BLaER1 treated with 17β-estradiol and CSF1 and Interleukin-3, amounts not matched to agents 10 nM and 100 nM (cell line): Measurements from ENCODE around the gene DGKG.

Source experiments
- H3K27ac ChIP-seq, 11 experiments: shearing (Covaris generic); formaldehyde crosslinking; 2 replicates each; pipeline ENCODE4 v1.8.1; 2022
- H3K27me3 ChIP-seq, 11 experiments: shearing (Covaris generic); formaldehyde crosslinking; 2 replicates each; pipeline ENCODE4 v1.8.1; 2022
- H3K36me3 ChIP-seq, 11 experiments: shearing (Covaris generic); formaldehyde crosslinking; 2 replicates each; pipeline ENCODE4 v1.8.1; 2022
- H3K4me1 ChIP-seq, 10 experiments: shearing (Covaris generic); formaldehyde crosslinking; 2 replicates each; pipeline ENCODE4 v1.8.1; 2022
- H3K4me2 ChIP-seq, 11 experiments: shearing (Covaris generic); formaldehyde crosslinking; 2 replicates each; pipeline ENCODE4 v1.8.1; 2022
- H3K4me3 ChIP-seq, 10 experiments: shearing (Covaris generic); formaldehyde crosslinking; 2 replicates each; pipeline ENCODE4 v1.8.1; 2022
- H3K9ac ChIP-seq, 11 experiments: shearing (Covaris generic); formaldehyde crosslinking; 2 replicates each; pipeline ENCODE4 v1.8.1; 2022
- H3K9me3 ChIP-seq, 11 experiments: shearing (Covaris generic); formaldehyde crosslinking; replicated peaks in 1 of 11; 2 replicates each; pipeline ENCODE4 v1.8.1; 2022
- H4K20me1 ChIP-seq, 11 experiments: shearing (Covaris generic); formaldehyde crosslinking; 2 replicates each; pipeline ENCODE4 v1.8.1; 2022
- Cebpa-rat ChIP-seq, 11 experiments: shearing (Covaris generic); IDR thresholded peaks; 2 replicates each; pipeline ENCODE4 v1.8.1; 2022

The DGKG gene

DNA sequence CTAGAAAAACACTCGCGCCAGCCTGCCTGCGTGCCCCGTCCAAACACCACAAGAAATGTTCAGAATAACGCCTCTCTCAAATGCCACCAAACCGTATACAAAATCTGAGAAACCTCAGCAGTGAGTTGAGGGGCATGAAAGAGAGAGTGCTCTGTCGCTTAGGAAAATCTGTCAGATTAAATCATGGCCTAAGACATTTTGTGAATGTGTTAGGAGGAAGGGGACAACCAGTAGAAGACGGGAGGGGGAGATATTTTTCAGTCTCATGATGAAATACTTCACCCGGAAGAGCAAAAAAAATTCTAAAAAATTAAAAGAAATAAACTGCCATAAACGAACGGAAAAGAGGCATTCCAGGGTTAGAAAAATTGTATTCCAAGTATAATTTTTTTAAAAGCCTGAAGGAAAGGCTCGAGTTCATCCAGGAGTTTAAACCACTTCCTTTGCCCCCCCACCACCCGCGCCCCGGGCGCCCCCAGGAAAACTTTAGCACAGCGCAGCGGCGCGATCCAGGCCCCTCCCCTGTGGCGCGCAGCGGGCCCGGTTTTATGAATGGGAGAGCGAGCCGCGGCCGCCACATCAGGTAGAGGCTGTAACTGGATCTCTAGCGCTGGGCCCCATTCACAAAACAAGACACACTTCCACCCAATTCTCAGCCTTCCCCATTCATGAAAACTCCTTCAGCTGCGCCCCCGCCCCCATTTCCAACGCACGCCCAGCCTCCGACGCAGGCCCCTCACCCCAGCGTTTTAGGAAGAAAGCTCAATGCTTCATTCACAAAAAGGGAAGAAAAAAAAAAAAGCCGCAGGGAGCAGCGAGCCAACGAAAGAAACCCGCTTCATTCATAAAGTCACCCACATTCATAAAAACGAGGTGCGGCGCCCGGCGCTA lies 254.6 kb downstream of the DGKG start:
- H3K9me3 ChIP-seq = no peaks in the 10 kb centered on the region
- H3K27me3 ChIP-seq = no peaks in the 10 kb centered on the region
- peak overlapping the region; percentile 76 to 99 (median 90) for H3K4me3 ChIP-seq
- peaks cover 0 to 30% (median 29%) of the 10 kb centered on the region in 11 experiments; a peak in 19 of 22 replicates for H3K36me3 ChIP-seq
- peak overlapping the region; percentile 82 to 92 (median 88) for H3K27ac ChIP-seq
- H3K9ac ChIP-seq = peak overlapping the region; percentile 85 to 97 (median 90)
- peaks cover 61 to 75% (median 68%) of the 10 kb centered on the region in 10 experiments for H3K4me1 ChIP-seq
- peaks cover 0 to 60% (median 21%) of the 10 kb centered on the region in 11 experiments; a peak in 11 of 22 replicates for H4K20me1 ChIP-seq
- peak overlapping the region; percentile 77 to 97 (median 88) for H3K4me2 ChIP-seq
- no peak for TF ChIP-seq Cebpa-rat (IDR thresholded peaks at IDR 0.05)

DNA sequence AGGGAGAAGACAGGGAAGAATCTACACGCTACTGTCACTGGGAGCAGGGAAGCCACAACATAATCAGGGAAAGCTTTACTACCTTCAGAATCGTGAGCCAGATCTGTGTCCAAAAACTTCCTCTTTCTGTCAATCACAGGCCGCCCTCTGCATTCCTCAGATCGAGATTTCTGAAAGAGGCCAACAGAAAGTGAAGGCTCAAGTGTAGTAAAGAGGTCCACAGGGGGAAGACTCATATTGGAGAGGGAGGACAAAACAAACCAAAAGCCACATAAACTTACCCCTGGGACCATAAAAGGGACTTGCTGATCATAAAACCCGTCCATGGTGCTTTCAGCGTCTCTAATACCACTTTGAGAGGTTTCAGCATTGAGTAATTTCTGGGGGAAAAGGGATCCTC lies 256.5 kb downstream of the DGKG start:
- H4K20me1 ChIP-seq = peaks cover 0 to 79% (median 24%) of the 10 kb centered on the region in 11 experiments; a peak in 11 of 22 replicates
- peak overlapping the region in 8 of 10 experiments; percentile 17 to 99 (median 81); a peak in 11 of 20 replicates for H3K4me3 ChIP-seq
- peak overlapping the region in 8 of 11 experiments; percentile 2 to 49 (median 38); a peak in 13 of 22 replicates for H3K27ac ChIP-seq
- H3K9me3 ChIP-seq = no peaks in the 10 kb centered on the region
- H3K36me3 ChIP-seq = peaks cover 0 to 50% (median 47%) of the 10 kb centered on the region in 11 experiments; a peak in 19 of 22 replicates
- H3K27me3 ChIP-seq = no peaks in the 10 kb centered on the region
- TF ChIP-seq Cebpa-rat (IDR thresholded peaks at IDR 0.05) = no peak
- H3K4me2 ChIP-seq = peak overlapping the region; percentile 77 to 97 (median 85)
- peaks cover 42 to 70% (median 53%) of the 10 kb centered on the region in 10 experiments for H3K4me1 ChIP-seq
- peak overlapping the region in 9 of 11 experiments; percentile 20 to 97 (median 55); a peak in 16 of 22 replicates for H3K9ac ChIP-seq

DNA sequence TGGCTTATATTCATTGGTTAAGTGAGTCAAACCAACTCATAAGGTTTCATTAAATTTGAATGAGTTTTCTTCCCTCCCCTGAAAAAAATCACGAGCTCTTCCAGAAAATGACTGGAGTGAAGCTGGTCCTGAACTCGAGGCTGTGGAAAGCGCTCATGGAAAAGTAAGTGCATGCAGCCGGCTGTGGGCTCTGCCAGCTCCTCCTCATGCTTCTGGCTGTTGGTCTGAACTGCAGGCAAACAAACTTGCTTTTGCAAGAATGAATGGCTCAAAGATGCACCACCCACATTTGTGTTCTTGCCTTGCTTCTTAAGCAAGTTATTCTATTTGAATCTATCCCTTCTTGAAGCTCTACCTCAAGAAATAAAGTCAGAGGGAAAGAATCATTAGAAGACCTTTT lies 259.3 kb downstream of the DGKG start:
- H3K9me3 ChIP-seq = no peaks in the 10 kb centered on the region
- H3K9ac ChIP-seq = no peak overlapping the region
- H3K27ac ChIP-seq = no peak overlapping the region
- no peak overlapping the region for H3K4me3 ChIP-seq
- no peaks in the 10 kb centered on the region for H3K27me3 ChIP-seq
- peaks cover 4 to 76% (median 61%) of the 10 kb centered on the region in 11 experiments; a peak in 19 of 22 replicates for H3K36me3 ChIP-seq
- peaks cover 0 to 100% (median 17%) of the 10 kb centered on the region in 11 experiments; a peak in 11 of 22 replicates for H4K20me1 ChIP-seq
- peaks cover 51 to 87% (median 71%) of the 10 kb centered on the region in 10 experiments for H3K4me1 ChIP-seq
- no peak for TF ChIP-seq Cebpa-rat (IDR thresholded peaks at IDR 0.05)
- no peak overlapping the region for H3K4me2 ChIP-seq

DNA sequence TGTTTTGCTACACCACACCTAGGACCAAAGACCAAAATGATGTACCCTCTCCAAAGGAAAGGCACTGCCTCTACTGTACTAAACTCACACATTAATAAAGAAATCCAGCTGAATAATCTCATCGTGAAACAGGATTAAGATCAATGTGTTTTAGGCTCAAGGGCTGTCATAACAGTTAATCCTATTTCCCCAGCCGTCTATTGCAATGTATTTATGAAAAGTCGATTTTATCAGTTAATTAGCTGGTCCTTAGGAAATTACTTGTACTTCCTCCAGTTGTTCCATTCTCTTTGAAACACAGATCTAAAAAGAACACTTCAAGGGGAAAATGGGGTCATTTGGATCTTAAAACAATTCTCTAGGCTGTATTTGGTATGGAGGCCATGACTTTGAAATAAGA lies 261.6 kb downstream of the DGKG start:
- Histone ChIP-seq H4K20me1 (peaks cover 0 to 100% (median 0%) of the 10 kb centered on the region in 11 experiments; a peak in 11 of 22 replicates), H3K36me3 (peaks cover 4 to 94% (median 84%) of the 10 kb centered on the region in 11 experiments; a peak in 19 of 22 replicates), H3K4me2 (peak overlapping the region in 6 of 11 experiments; percentile 15 to 89 (median 77); a peak in 7 of 22 replicates), H3K9ac (peak overlapping the region in 1 of 11 experiments; percentile 52; a peak in 1 of 22 replicates), H3K4me1 (peaks cover 56 to 93% (median 76%) of the 10 kb centered on the region in 10 experiments), H3K4me3 (no peak overlapping the region), H3K27me3 (no peaks in the 10 kb centered on the region), H3K27ac (no peak overlapping the region), H3K9me3 (no peaks in the 10 kb centered on the region)
- no peak for TF ChIP-seq Cebpa-rat (IDR thresholded peaks at IDR 0.05)

DNA sequence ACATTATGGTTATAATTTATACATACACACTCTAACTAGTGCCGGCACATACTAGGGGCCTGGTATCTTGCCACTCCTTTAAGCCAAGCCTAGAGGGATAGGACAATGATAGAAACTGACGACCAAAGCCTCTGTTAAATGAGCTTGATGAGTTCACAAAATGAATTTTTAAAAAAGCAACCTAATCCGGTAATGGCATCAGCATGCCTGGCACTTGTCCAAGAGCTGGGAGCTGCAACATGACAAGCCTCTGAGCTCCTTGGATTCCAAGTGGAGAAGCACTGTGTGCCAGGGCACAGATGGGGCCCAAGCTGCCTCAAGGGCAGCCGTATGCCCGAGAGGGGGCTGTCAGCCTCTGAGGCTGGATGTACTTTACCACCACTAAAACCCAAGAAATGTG lies 262.9 kb downstream of the DGKG start:
- H3K4me2 ChIP-seq = peak overlapping the region; percentile 62 to 89 (median 77); a peak in 20 of 22 replicates
- H3K36me3 ChIP-seq = peaks cover 4 to 95% (median 73%) of the 10 kb centered on the region in 11 experiments; a peak in 19 of 22 replicates
- H3K9me3 ChIP-seq = no peaks in the 10 kb centered on the region
- no peaks in the 10 kb centered on the region for H3K27me3 ChIP-seq
- no peak overlapping the region for H3K4me3 ChIP-seq
- H3K9ac ChIP-seq = peak overlapping the region in 5 of 11 experiments; percentile 12 to 75 (median 63); a peak in 4 of 22 replicates
- H4K20me1 ChIP-seq = peaks cover 0 to 98% (median 0%) of the 10 kb centered on the region in 11 experiments; a peak in 9 of 22 replicates
- H3K27ac ChIP-seq = no peak overlapping the region; a peak in 1 of 22 replicates
- peaks cover 61 to 88% (median 72%) of the 10 kb centered on the region in 10 experiments for H3K4me1 ChIP-seq
- no peak for TF ChIP-seq Cebpa-rat (IDR thresholded peaks at IDR 0.05)

DNA sequence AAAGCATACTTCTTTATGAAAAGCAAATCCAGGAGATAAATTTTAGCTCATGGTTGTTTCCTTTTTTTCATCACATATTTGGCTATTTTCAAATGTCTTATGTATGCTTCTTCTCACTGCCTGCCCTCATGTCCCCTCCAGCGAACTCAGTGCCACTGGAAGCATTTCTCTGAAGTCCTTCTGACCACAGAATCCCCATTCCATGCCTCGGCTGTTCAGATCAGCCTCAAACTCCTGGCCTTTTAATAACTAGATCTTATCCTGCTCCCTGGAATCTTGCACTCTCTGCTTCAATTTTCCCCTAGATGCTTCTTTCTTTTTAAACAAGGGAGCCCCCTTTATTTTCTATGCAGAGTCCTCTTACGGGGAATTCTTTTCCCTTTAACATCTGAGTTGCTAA lies 263.3 kb downstream of the DGKG start:
- Histone ChIP-seq H3K4me1 (peaks cover 61 to 88% (median 71%) of the 10 kb centered on the region in 10 experiments), H4K20me1 (peaks cover 0 to 98% (median 0%) of the 10 kb centered on the region in 11 experiments; a peak in 9 of 22 replicates), H3K9ac (peak overlapping the region in 6 of 11 experiments; percentile 12 to 75 (median 52); a peak in 7 of 22 replicates), H3K4me3 (no peak overlapping the region), H3K4me2 (peak overlapping the region; percentile 62 to 89 (median 77)), H3K27me3 (no peaks in the 10 kb centered on the region), H3K27ac (no peak overlapping the region; a peak in 1 of 22 replicates), H3K9me3 (no peaks in the 10 kb centered on the region), H3K36me3 (peaks cover 4 to 95% (median 71%) of the 10 kb centered on the region in 11 experiments; a peak in 19 of 22 replicates)
- TF ChIP-seq Cebpa-rat (IDR thresholded peaks at IDR 0.05) = no peak

DNA sequence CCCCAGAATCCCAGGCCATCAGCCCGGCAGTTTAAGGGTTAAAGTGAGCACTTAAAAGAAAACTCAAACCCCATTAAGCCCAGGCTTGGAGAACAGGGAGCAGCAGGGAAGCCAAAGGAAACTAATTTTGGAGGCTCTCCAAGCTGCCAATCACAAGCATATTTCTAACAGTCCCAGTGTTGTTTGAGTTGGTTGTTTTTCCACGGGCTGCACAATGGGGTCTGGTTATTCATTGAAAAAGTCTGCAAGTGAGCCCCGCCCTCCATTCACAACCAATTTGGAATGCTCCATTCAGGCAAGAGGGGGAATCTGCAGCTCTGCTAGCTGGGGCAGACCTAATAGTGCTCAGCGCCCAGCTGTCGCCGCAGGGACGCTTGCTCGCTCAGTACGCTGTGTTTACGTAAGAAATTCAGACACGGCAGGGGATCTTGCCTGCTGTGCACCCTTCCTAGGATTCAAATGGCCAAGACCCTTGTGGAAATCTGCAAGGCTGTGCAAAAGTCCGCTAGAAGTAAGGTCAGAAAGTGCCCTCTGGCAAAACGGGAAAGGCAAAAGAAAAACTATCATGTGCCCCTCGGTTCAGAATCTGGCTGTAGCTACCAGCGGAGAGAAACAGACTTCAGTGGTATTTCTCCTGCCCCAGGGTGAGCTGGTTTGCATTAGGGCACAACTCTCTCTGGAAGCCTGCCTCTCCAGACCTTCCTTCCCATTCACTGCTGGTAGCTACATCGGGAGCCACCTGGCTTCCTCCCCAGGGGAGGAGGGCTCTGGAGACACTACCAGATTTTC lies 264.2 kb downstream of the DGKG start:
- peak overlapping the region; percentile 62 to 89 (median 77) for H3K4me2 ChIP-seq
- H3K4me3 ChIP-seq = peak overlapping the region in 5 of 10 experiments; percentile 13 to 55 (median 27); a peak in 9 of 20 replicates
- peak overlapping the region in 10 of 11 experiments; percentile 13 to 75 (median 37); a peak in 18 of 22 replicates for H3K9ac ChIP-seq

DNA sequence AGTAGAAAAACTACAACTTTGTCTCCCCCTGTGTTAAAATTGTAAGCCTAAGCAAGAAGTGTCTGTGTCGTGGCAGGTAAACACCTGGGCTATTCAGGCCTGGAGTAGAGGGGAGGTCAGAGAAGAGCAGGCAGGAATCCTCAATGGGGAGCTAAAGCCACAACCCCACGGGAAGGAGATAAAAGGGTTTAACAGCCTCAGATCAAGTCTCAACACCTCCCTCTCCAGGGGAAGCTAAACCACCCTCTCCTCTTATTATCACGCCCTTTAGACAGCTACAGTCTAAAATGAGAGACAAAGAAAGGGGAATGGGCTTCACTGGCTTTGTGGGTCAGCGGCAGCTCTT lies 264.7 kb downstream of the DGKG start:
- TF ChIP-seq Cebpa-rat (IDR thresholded peaks at IDR 0.05) = no peak
- peaks cover 0 to 98% (median 0%) of the 10 kb centered on the region in 11 experiments; a peak in 8 of 22 replicates for H4K20me1 ChIP-seq
- peak overlapping the region; percentile 62 to 89 (median 77) for H3K4me2 ChIP-seq
- peak overlapping the region in 7 of 11 experiments; percentile 2 to 86 (median 40); a peak in 9 of 22 replicates for H3K27ac ChIP-seq
- H3K4me1 ChIP-seq = peaks cover 64 to 95% (median 67%) of the 10 kb centered on the region in 10 experiments
- no peaks in the 10 kb centered on the region for H3K27me3 ChIP-seq
- peak overlapping the region in 10 of 11 experiments; percentile 13 to 75 (median 34); a peak in 10 of 22 replicates for H3K9ac ChIP-seq
- H3K36me3 ChIP-seq = peaks cover 9 to 95% (median 71%) of the 10 kb centered on the region in 11 experiments; a peak in 21 of 22 replicates
- H3K9me3 ChIP-seq = no peaks in the 10 kb centered on the region
- peak overlapping the region in 1 of 10 experiments; percentile 42; a peak in 1 of 20 replicates for H3K4me3 ChIP-seq

More for the DNA sequence above, 264.2 kb downstream of the DGKG start:
- H4K20me1 ChIP-seq = peaks cover 0 to 98% (median 0%) of the 10 kb centered on the region in 11 experiments; a peak in 9 of 22 replicates
- peaks cover 64 to 89% (median 68%) of the 10 kb centered on the region in 10 experiments for H3K4me1 ChIP-seq
- H3K9me3 ChIP-seq = no peaks in the 10 kb centered on the region
- peak overlapping the region in 9 of 11 experiments; percentile 2 to 86 (median 28); a peak in 12 of 22 replicates for H3K27ac ChIP-seq
- H3K36me3 ChIP-seq = peaks cover 5 to 95% (median 71%) of the 10 kb centered on the region in 11 experiments; a peak in 20 of 22 replicates
- no peak for TF ChIP-seq Cebpa-rat (IDR thresholded peaks at IDR 0.05)
- H3K27me3 ChIP-seq = no peaks in the 10 kb centered on the region
